Mesenchymal stem cell (in vitro differentiated cells and primary cell): ENCODE data around the gene KRI1.

ENCODE experiments used
- DNase-seq: peaks from one replicate; pipeline ENCODE4 v3.0.0-alpha.2; 2013
- H2AFZ ChIP-seq: one replicate; pipeline ENCODE4 v1.6.1; 2013; ENCODE audit warnings: low read depth, mild to moderate bottlenecking, control low read depth, inconsistent platforms, low read length, moderate library complexity
- H2AK5ac ChIP-seq: 2 replicates; pipeline ENCODE4 v1.6.1; 2013; ENCODE audit warnings: low read length, moderate library complexity, mild to moderate bottlenecking, inconsistent platforms; ENCODE audit not compliant: severe bottlenecking
- H2BK120ac ChIP-seq: one replicate; pipeline ENCODE4 v1.6.1; 2013; ENCODE audit warnings: low read depth, mild to moderate bottlenecking, inconsistent platforms, low read length, moderate library complexity
- H2BK12ac ChIP-seq, 2 experiments: one replicate each; pipeline ENCODE4 v1.6.1; 2013; ENCODE audit warnings: inconsistent platforms in 2 of 2, low read length in 2 of 2, mild to moderate bottlenecking in 2 of 2, moderate library complexity in 2 of 2, control low read depth in 1 of 2
- H2BK15ac ChIP-seq: one replicate; pipeline ENCODE4 v1.6.1; 2013; ENCODE audit warnings: mild to moderate bottlenecking, low read depth, inconsistent platforms; ENCODE audit not compliant: poor library complexity, severe bottlenecking
- H2BK5ac ChIP-seq: 2 replicates; pipeline ENCODE4 v1.6.1; 2013; ENCODE audit warnings: low read depth, mild to moderate bottlenecking, low read length, control low read depth, inconsistent platforms; ENCODE audit not compliant: poor library complexity, severe bottlenecking
- H3K14ac ChIP-seq, 2 experiments: one replicate each; pipeline ENCODE4 v1.6.1; 2013; ENCODE audit warnings: inconsistent platforms in 2 of 2, low read length in 2 of 2, control low read depth in 1 of 2, mild to moderate bottlenecking in 1 of 2, moderate library complexity in 1 of 2
- H3K18ac ChIP-seq, 2 experiments: one replicate each; pipeline ENCODE4 v1.6.1; 2013; ENCODE audit warnings: inconsistent platforms in 2 of 2, low read length in 2 of 2, control low read depth in 1 of 2, low read depth in 1 of 2, mild to moderate bottlenecking in 1 of 2
- H3K23ac ChIP-seq, 2 experiments: one replicate each; pipeline ENCODE4 v1.6.1; 2013; ENCODE audit warnings: inconsistent platforms in 2 of 2, low read length in 2 of 2, mild to moderate bottlenecking in 2 of 2, moderate library complexity in 2 of 2, control low read depth in 1 of 2
- H3K27ac ChIP-seq: 2 replicates; pipeline ENCODE4 v1.5.1; 2013; ENCODE audit warnings: mild to moderate bottlenecking, moderate library complexity, low read length, control low read depth, inconsistent platforms; ENCODE audit not compliant: poor library complexity, severe bottlenecking
- H3K27me3 ChIP-seq, 2 experiments: 2 replicates each; pipeline versions ENCODE4 v1.6.1 to v1.7.0; 2013; ENCODE audit warnings: low read length in 2 of 2, mild to moderate bottlenecking in 2 of 2, moderate library complexity in 2 of 2, control low read depth in 1 of 2, inconsistent platforms in 1 of 2; ENCODE audit not compliant: control insufficient read depth in 1 of 2, insufficient read depth in 1 of 2
- H3K36me3 ChIP-seq, 2 experiments: 2 replicates each; pipeline versions ENCODE4 v1.6.1 to v1.7.0; 2013; ENCODE audit warnings: low read length in 2 of 2, control low read depth in 1 of 2, inconsistent platforms in 1 of 2, low read depth in 1 of 2, mild to moderate bottlenecking in 1 of 2; ENCODE audit not compliant: insufficient read depth in 2 of 2, control insufficient read depth in 1 of 2
- H3K4ac ChIP-seq, 2 experiments: one replicate each; pipeline ENCODE4 v1.6.1; 2013; ENCODE audit warnings: inconsistent platforms in 2 of 2, low read length in 2 of 2, mild to moderate bottlenecking in 2 of 2, moderate library complexity in 2 of 2, control low read depth in 1 of 2, low read depth in 1 of 2
- H3K4me1 ChIP-seq: 2 replicates; pipeline ENCODE4 v1.6.1; 2013; ENCODE audit warnings: low read depth, low read length, control low read depth; ENCODE audit not compliant: control insufficient read depth, insufficient read depth
- H3K4me2 ChIP-seq: 2 replicates; pipeline ENCODE4 v1.6.1; 2013; ENCODE audit warnings: low read length, mild to moderate bottlenecking, inconsistent platforms; ENCODE audit not compliant: poor library complexity, severe bottlenecking
- H3K4me3 ChIP-seq, 2 experiments: 2 replicates each; pipeline versions ENCODE4 v1.5.1 to v1.7.0; 2013; ENCODE audit warnings: low read length in 2 of 2, mild to moderate bottlenecking in 2 of 2, control low read depth in 1 of 2, low read depth in 1 of 2; ENCODE audit not compliant: insufficient read depth in 1 of 2
- H3K79me1 ChIP-seq: replicated peaks from 2 replicates; pipeline ENCODE4 v1.6.1; 2013; ENCODE audit warnings: mild to moderate bottlenecking, control low read depth, low read length, inconsistent platforms; ENCODE audit not compliant: poor library complexity, severe bottlenecking
- H3K9ac ChIP-seq: 2 replicates; pipeline ENCODE4 v1.7.0; 2013; ENCODE audit warnings: mild to moderate bottlenecking, low read length, moderate library complexity
- H3K9me3 ChIP-seq: 2 replicates; pipeline ENCODE4 v1.7.0; 2013; ENCODE audit warnings: mild to moderate bottlenecking, low read length; ENCODE audit not compliant: control insufficient read depth
- H4K8ac ChIP-seq: one replicate; pipeline ENCODE4 v1.6.1; 2013; ENCODE audit warnings: inconsistent platforms, mild to moderate bottlenecking, low read length, moderate library complexity
- H4K91ac ChIP-seq: one replicate; pipeline ENCODE4 v1.6.1; 2013; ENCODE audit warnings: mild to moderate bottlenecking, low read length, inconsistent platforms
- WGBS: methylation state at CpG from one replicate; pipeline ENCODE4 v1.1.7; 2013; ENCODE audit warnings: mixed read lengths; 5-methylcytosine and 5-hydroxymethylcytosine counted together

KRI1 gene

GRCh38 chr19:10567656-10568055 is 1.8 kb upstream of the KRI1 start:
- Histone ChIP-seq H3K9ac (peak overlapping the region; percentile 87), H3K23ac (no peak overlapping the region), H3K9me3 (no peaks in the 10 kb centered on the region), H4K8ac (no peak overlapping the region), H2AFZ (no peak overlapping the region), H3K79me1 (peaks cover 22% of the 10 kb centered on the region), H3K4me2 (peak overlapping the region; percentile 95), H3K36me3 (peaks cover 2 to 5% of the 10 kb centered on the region in 2 experiments), H2BK120ac (no peak overlapping the region), H3K18ac (no peak overlapping the region), H2AK5ac (peak overlapping the region; percentile 66), H3K14ac (no peak overlapping the region), H2BK5ac (no peak overlapping the region), H3K27me3 (no peaks in the 10 kb centered on the region), H4K91ac (no peak overlapping the region), H3K4me1 (peaks cover 27% of the 10 kb centered on the region), H2BK15ac (no peak overlapping the region), H3K4me3 (peak overlapping the region in 1 of 2 experiments; percentile 94), H3K27ac (no peak overlapping the region), H3K4ac (no peak overlapping the region), H2BK12ac (no peak overlapping the region)
- WGBS = 18% methylated on average over 2 of the region's 5 CpGs
- DNase-seq = no peak

DNA sequence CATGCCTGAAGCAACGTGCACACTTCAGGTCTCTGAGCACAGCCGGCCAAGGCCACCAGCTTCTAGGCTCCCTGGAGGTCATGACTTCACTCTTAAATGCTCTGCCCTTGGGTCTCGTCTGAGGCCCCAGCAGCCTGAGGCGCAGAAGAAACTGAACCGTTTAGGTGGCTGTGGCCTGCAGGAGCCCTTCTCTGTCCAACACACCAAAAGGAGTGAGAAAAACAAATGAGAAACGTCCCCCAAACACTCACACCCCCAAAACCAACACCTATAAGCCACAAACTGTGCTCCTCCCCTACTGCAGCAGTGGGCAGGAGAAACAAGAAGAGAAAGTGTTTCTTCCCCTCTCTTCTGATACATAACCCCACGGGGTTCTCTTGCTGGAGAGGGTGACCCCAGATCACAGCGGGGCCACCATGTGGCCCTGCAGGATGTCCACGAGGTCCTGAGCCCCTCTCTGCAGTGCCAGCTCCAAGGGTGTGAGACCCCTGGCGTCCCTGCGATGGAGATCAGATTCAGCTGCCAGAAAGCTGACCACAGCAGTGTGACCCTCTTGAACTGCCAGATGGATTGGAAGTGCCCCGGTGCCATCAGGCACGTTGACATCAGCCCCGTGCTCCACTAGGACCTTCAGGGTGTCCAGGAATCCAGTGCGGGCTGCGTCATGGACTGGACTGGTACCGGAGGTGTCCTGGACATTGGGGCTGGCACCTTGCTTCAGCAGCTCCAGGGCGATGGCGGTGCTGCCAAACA is 1.0 kb upstream of the KRI1 start:
- DNase-seq = peak; percentile 34
- H2BK12ac ChIP-seq = peak overlapping the region; percentile 15 to 95
- WGBS = 63% methylated on average over 19 of the region's 19 CpGs
- peak overlapping the region; percentile 46 for H2BK5ac ChIP-seq
- peak overlapping the region in 1 of 2 experiments; percentile 94 for H3K4me3 ChIP-seq
- H3K79me1 ChIP-seq = peaks cover 28% of the 10 kb centered on the region
- H3K27me3 ChIP-seq = no peaks in the 10 kb centered on the region
- no peak overlapping the region for H2AFZ ChIP-seq
- peak overlapping the region; percentile 7 for H3K4me2 ChIP-seq
- peak overlapping the region; percentile 82 for H2BK120ac ChIP-seq
- no peaks in the 10 kb centered on the region for H3K9me3 ChIP-seq
- peak overlapping the region; percentile 87 for H4K91ac ChIP-seq
- H3K4me1 ChIP-seq = peaks cover 23% of the 10 kb centered on the region
- H2AK5ac ChIP-seq = peak overlapping the region; percentile 66
- peak overlapping the region; percentile 72 for H4K8ac ChIP-seq
- no peak overlapping the region for H2BK15ac ChIP-seq
- H3K23ac ChIP-seq = no peak overlapping the region
- peak overlapping the region; percentile 65 to 73 for H3K4ac ChIP-seq
- peak overlapping the region; percentile 61 to 81 for H3K18ac ChIP-seq
- peak overlapping the region; percentile 87 for H3K9ac ChIP-seq
- peak overlapping the region in 1 of 2 experiments; percentile 58 for H3K14ac ChIP-seq
- H3K27ac ChIP-seq = peak overlapping the region; percentile 25
- peaks cover 4 to 5% of the 10 kb centered on the region in 2 experiments for H3K36me3 ChIP-seq

DNA sequence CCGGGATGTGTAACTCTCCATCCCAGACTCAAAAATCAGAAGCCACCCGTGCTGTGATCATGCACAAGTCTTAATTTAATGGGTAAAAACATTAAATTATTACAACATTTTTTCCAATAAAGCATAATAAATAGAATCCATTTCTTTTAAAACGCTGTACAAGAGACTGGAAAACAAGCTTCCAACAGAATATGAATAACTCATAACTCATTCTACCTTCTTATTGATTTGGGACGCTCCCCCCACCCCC is 523 bp upstream of the KRI1 start:
- no peak for DNase-seq
- no peak overlapping the region for H3K14ac ChIP-seq
- no peaks in the 10 kb centered on the region for H3K27me3 ChIP-seq
- peaks cover 31% of the 10 kb centered on the region for H3K79me1 ChIP-seq
- no peaks in the 10 kb centered on the region for H3K9me3 ChIP-seq
- H2BK12ac ChIP-seq = peak overlapping the region; percentile 15 to 76
- peaks cover 23% of the 10 kb centered on the region for H3K4me1 ChIP-seq
- no peak overlapping the region for H2BK15ac ChIP-seq
- H2AK5ac ChIP-seq = no peak overlapping the region
- H3K9ac ChIP-seq = peak overlapping the region; percentile 87
- H4K8ac ChIP-seq = peak overlapping the region; percentile 72
- H3K4me2 ChIP-seq = peak overlapping the region; percentile 75
- peak overlapping the region; percentile 46 for H2BK5ac ChIP-seq
- H2BK120ac ChIP-seq = peak overlapping the region; percentile 82
- peaks cover 8 to 10% of the 10 kb centered on the region in 2 experiments for H3K36me3 ChIP-seq
- peak overlapping the region; percentile 53 to 73 for H3K4ac ChIP-seq
- H3K23ac ChIP-seq = no peak overlapping the region
- H4K91ac ChIP-seq = peak overlapping the region; percentile 87
- no peak overlapping the region for H2AFZ ChIP-seq
- H3K4me3 ChIP-seq = peak overlapping the region; percentile 94 to 97
- peak overlapping the region; percentile 25 for H3K27ac ChIP-seq
- WGBS = 34% methylated on average over 3 of the region's 4 CpGs
- peak overlapping the region; percentile 51 to 61 for H3K18ac ChIP-seq

- Histone ChIP-seq H3K79me1 (peaks cover 34% of the 10 kb centered on the region), H3K4me2 (peak overlapping the region; percentile 70)
- 11% methylated on average over 9 of the region's 10 CpGs for WGBS
These were observed 713 bp downstream of the KRI1 start for GRCh38 chr19:10565028-10565566.

More at GRCh38 chr19:10565028-10565566, 713 bp downstream of the KRI1 start:
- Histone ChIP-seq H3K23ac (no peak overlapping the region), H3K27ac (peak overlapping the region; percentile 20), H4K8ac (peak overlapping the region; percentile 98), H3K4ac (peak overlapping the region; percentile 83 to 89), H3K18ac (peak overlapping the region; percentile 94), H4K91ac (peak overlapping the region; percentile 94), H3K27me3 (no peaks in the 10 kb centered on the region), H3K9me3 (no peaks in the 10 kb centered on the region), H2BK15ac (peak overlapping the region; percentile 86), H2AFZ (peak overlapping the region; percentile 75), H2AK5ac (no peak overlapping the region), H3K4me1 (peaks cover 23% of the 10 kb centered on the region), H3K4me3 (peak overlapping the region; percentile 94 to 97), H2BK120ac (peak overlapping the region; percentile 37), H2BK5ac (no peak overlapping the region), H3K36me3 (peaks cover 21 to 22% of the 10 kb centered on the region in 2 experiments), H3K9ac (peak overlapping the region; percentile 94), H3K14ac (peak overlapping the region in 1 of 2 experiments; percentile 61), H2BK12ac (peak overlapping the region in 1 of 2 experiments; percentile 68)
- peak; percentile 60 for DNase-seq
